Measurements from ENCODE around the gene IGF2.

The IGF2 gene

DNA sequence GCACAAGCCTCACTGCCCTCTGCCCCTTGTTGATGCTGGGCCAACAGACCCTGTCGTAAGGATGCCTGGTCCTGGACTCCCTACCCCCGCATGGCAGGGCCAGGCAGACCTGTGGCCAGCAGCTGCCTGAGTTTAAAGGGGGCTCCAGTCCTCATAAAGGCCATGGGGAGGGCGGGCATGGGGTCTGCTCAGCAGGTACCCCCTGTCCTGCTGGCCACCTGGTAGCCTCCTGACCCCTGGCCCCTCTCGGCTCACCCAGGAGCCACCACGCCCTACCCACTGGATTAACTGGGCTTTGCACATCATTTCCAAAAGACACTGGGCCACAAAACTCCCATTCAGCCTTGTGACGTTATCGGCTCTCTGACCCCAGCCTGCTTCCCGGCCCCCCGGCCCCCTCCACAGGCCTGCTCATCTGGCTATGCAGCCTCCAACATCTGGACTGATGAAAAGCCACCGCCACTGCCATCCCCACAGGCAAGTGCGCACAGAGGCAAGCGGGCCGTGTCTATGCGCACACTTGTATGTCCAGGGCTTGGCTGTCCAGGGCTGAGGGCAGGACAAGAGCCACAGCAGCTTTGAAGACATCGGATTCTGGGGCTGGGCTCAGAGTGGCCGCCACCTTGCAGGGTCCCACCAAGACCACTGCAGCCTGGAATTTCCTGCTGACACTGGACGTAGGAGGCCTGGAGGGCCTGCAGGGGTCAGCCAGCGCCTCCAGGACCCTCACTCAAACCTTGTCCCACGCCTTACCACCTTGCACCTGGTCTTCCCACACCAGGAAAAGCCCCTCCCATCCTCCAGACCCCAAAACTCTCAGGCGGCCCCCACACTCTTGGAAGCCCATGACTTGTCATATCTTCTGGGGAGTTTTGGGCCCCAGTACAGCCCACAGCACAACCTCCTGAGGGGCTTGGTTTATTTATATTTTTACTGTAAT lies 48.7 kb downstream of the IGF2 start:
- DNase-seq = no peak

DNA sequence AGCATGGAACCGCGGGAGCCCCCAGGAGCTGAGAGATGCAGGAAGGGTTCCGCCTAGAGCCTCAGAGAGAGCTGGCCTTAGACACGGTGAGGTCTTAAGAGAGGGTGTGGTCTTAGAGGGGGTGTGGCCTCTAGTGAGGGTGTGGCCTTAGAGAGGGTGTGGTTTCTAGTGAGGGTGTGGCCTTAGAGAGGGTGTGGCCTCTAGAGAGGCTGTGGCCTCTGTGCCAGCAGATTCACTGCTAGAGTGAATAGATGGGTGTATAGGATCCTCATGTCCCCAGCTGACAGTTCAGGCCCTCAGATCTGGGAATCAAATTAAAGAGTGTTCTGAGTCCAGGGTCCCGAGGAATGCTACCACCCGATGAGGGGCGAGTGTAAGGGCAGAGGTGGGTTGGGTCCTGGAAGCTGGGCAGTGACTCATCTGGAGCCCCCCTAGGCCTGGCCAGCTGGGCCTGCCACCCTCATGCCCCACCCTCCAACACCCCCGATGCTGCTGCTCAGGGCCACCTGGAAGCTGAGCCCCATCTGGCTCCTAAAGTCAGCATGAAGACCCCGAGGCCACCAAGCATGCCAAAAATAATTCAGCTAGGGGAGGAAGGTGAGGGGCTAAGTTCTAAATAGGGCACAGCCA lies 49.5 kb downstream of the IGF2 start:
- DNase-seq = peak; percentile 42

DNA sequence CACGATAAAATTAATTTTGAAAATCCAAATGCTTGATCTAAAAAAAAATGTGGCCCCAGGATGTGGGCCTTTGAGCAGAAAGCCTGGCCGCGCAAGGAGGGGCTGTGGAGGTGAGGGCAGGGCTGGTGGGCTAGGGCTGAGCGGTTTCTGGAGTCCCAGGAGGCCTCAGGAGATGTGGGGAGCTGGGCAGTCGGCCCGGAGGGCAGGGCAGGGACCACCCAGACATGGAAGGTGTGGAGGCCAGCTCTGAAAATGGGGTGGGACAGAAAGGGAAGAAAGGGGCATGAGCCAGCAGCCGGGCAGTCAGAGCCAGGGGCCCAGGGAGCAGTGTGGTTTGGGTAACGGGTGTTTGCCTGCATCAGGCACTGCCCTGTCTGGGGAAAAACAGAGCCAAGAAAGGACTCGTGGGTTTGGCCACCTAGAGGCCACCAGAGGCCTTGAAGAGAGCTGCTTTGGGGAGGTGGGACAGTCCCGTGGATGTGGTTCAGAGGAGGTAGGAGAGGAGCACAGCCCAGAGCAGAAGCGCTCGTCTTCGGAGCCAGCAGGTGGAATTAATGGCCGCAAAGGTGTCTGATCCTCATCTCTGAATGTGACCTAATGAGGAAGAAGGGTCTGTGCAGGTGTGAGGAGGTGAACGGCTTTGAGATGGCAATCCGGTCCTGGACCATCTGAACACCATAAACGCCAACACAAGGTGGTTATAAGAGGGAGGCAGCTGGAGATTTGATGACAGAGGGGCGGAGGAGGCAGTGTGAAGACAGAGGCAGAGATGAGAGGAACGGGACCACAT lies 50.2 kb downstream of the IGF2 start:
- no peak for DNase-seq

DNA sequence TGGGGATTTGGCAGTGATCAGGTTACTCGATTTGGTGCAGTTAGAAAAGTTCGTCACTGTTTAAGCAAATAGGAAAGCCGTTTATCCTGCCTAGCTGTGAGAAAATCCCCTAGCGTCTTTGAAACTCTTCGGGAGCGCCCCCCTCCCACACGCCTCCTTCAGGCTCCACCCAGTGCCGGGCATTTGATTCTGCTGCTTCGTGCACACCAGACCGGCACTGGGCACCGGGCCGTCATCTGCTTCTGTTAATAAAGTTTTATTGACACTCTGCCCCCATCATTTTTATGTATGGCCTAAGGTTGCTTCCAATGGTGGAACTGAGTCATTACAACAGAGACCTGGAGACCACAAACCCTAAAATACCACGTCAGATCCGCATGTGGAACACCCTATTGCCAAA lies 50.9 kb downstream of the IGF2 start:
- DNase-seq = no peak

DNA sequence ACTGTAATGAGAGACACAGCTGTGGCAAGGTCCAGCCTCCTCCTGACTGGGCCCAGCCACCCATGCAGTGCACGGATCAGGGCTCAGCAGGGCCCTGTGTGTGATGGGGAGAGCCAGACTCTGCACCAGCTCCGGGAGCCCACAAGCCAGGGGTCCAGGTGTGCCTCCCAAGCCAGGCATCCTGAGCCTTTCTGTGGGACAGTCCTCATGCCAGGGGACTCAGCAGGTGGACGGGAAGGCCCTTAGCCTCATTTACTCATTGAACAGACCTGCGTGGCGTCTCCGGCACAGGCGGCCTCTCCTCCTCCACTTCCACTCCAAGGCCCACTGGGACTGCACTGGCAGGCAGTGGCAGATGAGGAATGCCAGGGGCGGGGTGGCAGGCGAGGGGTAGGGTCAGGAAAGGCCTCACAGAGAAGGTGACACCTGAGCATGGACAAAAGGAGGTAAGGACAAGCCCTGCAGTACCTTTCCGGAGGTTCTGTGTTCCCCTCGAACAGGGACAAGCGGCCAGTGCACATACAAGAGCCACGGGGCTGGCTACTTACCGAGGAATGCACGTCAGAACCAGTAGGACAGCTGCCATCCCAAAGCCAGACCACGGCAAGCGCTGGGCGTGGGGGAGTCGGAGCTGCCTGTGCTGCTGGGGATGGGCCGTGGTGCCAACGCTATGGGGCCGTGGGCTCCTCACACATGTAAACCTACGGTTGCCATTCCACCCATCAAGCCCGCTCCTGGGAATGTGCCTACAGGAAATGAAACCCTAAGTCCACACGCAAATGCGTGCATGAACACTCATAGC lies 52.7 kb downstream of the IGF2 start:
- no peak for DNase-seq

DNA sequence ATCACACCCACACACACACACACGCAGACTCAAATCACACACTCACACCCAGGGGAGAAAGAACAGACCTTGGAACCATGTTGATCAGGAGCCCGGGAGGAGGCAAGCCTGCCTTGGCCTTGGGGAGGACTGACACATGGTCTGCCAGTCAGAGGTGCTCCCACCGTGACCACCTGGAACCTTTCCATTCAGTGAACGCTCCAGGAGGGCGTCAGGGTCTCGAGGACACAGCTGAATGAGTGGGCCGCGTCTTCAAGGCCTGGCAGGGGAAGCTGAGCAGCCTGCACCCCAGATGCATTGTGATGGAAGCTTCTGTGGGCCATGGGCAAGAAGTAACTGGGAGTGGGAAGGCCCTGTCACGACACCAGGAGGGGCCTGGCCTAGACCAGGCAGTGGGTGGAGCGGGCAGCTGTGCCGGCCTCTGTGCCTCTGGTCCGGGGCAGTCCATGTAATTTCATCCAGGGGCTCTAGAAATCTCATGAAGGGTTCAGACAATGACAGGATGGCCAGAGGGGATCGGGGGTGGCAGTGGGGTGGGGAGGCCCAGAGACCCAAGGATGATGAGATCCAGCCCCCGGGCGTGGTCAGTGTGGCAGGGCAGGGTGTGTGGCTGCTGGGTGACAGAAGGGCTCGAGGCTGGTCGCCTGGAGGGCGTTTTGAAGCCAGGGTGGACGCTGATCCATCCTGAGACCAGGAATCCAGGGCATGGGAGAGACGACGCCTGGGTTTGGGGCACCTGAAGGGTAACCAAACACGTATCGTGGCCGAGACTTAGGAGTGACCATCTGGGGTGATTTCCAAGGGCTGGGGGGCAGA lies 53.7 kb downstream of the IGF2 start:
- no peak for DNase-seq

DNA sequence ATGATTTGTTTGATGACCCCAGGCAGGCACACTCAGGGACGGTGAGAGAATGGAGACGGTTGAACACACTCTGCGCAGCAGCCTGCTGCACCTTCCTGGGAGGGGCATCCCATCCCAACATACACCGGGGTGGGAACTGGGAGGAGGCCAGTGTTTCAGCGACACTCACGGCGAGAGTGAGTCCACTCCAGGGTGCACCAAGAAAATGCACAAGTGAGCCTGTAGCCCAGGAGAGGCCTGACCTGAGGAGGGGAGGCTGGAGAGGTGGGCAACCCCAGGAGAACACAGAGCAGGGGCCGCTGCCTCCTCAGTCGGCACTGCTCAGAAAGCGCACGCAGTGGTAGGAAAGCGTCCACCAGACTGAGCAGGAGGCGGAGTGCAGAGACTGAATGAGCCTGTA lies 54.5 kb downstream of the IGF2 start:
- no peak for DNase-seq
